Measurements from ENCODE around the gene CDRT15. TPM values are rescaled to one million over a fixed set of nuclear protein-coding genes. Genes with fewer than 3 reads are reported as not detected.
A peak's percentile ranks its signal among the peaks of the same experiment; 100 is the strongest.
"Not testable (repeated sequence)": the region's sequence is repeated elsewhere in the genome, so short reads cannot be mapped to it uniquely, and the experiment has no call there.

Gene CDRT15
- polyA plus RNA-seq (2013): 0.25 TPM

DNA sequence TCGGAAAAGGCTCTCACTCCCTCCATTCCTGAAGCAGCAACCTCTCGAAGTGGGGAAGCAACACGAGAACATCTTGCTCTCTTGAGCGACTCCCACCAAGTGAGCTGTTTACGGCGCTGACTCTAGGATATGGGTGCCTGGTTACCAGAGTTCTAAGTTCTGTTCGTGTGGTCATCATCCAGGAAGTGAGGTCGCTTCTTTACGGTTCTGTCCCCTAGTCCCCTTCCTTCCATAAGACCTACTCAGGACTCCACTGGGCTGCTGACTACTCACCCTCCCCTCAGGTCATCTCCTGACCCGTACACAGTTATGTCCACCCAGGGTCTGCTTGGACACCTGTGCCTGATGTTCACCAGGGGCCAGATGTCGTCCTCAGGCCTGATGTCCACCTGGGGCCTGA, at the start of gene CDRT15:
Gene CDRT15, minus strand, starts transcription at position 101 of the 400 bp plus-strand sequence. Its CDS starts 29 bp downstream, at position 72.
- H3K4me1 ChIP-seq (ENCODE audit: control extremely low read depth in 1 of 4, control insufficient read depth in 4 of 4, insufficient read depth in 4 of 4, low read length in 3 of 4); CTCF ChIA-PET; H3K27ac ChIP-seq (ENCODE audit: insufficient read depth in 1 of 2, low read depth in 1 of 2, low read length in 2 of 2, poor library complexity in 1 of 2, severe bottlenecking in 2 of 2); H3K4me3 ChIP-seq (ENCODE audit: control insufficient read depth in 1 of 7, extremely low read depth in 1 of 7, insufficient read depth in 4 of 7, low read depth in 2 of 7, low read length in 6 of 7); H3K9me3 ChIP-seq (ENCODE audit: control extremely low read depth in 1 of 5, control insufficient read depth in 4 of 5, insufficient read depth in 2 of 5, low read depth in 1 of 5, low read length in 4 of 5); POLR2A ChIA-PET; H3K27me3 ChIP-seq (replicated peaks in 2 of 5; ENCODE audit: control insufficient read depth in 4 of 5, insufficient read depth in 5 of 5, low read length in 4 of 5); DNase-seq; H3K36me3 ChIP-seq (ENCODE audit: control insufficient read depth in 4 of 4, insufficient read depth in 4 of 4, low read length in 3 of 4): not testable (repeated sequence)
- WGBS (ENCODE audit: insufficient coverage): 89% methylated on average over 8 of the region's 11 CpGs

DNA sequence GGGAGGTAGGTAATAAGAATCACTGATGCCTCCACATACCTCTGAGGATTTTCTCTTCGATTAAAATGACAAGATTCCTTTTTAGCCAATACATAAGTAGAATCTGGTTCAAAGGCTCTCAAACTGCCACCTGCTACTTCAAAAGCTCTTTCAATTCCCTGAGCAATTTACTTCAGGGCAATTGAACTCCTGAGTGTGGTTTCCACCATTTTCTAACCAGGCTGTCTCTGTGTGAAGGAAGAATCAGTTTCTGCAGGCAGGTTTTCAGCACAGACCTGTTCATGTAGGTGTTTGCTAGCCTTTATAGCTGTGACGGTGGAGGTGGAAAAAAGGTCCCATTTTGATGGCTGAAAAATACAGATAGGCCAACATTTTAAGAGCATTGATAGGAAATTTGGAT, 46.1 kb upstream of the CDRT15 start:
- ChIA-PET POLR2A (no interaction called here), CTCF (no interaction called here)
- H3K4me3 ChIP-seq (ENCODE audit: control insufficient read depth in 1 of 7, extremely low read depth in 1 of 7, insufficient read depth in 4 of 7, low read depth in 2 of 7, low read length in 6 of 7): no peak overlapping the region

DNA sequence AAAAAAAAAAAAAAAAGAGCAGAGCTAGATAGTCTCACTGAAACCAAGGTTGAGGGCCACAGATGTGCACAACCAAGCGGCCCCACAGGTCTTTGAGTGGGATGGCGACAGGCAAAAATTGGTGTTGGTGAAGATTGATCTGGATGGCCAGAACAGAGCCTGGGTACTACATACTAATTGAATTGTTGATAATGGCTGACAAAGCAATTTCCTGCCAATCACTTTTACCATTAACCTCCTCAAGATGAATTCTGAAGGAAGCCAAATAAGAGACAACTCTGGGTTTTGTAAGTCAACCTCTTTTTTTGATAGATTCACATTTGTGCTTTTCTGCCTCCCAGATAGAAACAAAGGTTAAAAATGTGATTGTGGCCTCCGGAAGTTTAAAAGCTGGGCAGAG, 44.9 kb upstream of the CDRT15 start:
- Histone ChIP-seq H3K36me3 (ENCODE audit: control insufficient read depth in 4 of 4, insufficient read depth in 4 of 4, low read length in 3 of 4) (no peaks in the 10 kb centered on the region), H3K9me3 (ENCODE audit: control extremely low read depth in 1 of 5, control insufficient read depth in 4 of 5, insufficient read depth in 2 of 5, low read depth in 1 of 5, low read length in 4 of 5) (peaks cover 0 to 1% (median 0%) of the 10 kb centered on the region in 5 experiments), H3K4me1 (ENCODE audit: control extremely low read depth in 1 of 4, control insufficient read depth in 4 of 4, insufficient read depth in 4 of 4, low read length in 3 of 4) (no peaks in the 10 kb centered on the region), H3K27ac (ENCODE audit: insufficient read depth in 1 of 2, low read depth in 1 of 2, low read length in 2 of 2, poor library complexity in 1 of 2, severe bottlenecking in 2 of 2) (no peak overlapping the region), H3K4me3 (ENCODE audit: control insufficient read depth in 1 of 7, extremely low read depth in 1 of 7, insufficient read depth in 4 of 7, low read depth in 2 of 7, low read length in 6 of 7) (no peak overlapping the region), H3K27me3 (replicated peaks in 2 of 5; ENCODE audit: control insufficient read depth in 4 of 5, insufficient read depth in 5 of 5, low read length in 4 of 5) (no peaks in the 10 kb centered on the region)
- ChIA-PET CTCF (no interaction called here), POLR2A (no interaction called here)
- WGBS (ENCODE audit: insufficient coverage): 40% methylated on average over 1 of the region's 3 CpGs
- no peak for DNase-seq

More for the DNA sequence above, 46.1 kb upstream of the CDRT15 start:
- H3K27ac ChIP-seq (ENCODE audit: insufficient read depth in 1 of 2, low read depth in 1 of 2, low read length in 2 of 2, poor library complexity in 1 of 2, severe bottlenecking in 2 of 2): no peak overlapping the region
- no CpG with 5 or more reads among the region's 2 CpGs for WGBS (ENCODE audit: insufficient coverage)
- H3K27me3 ChIP-seq (replicated peaks in 2 of 5; ENCODE audit: control insufficient read depth in 4 of 5, insufficient read depth in 5 of 5, low read length in 4 of 5): no peaks in the 10 kb centered on the region
- no peaks in the 10 kb centered on the region for H3K4me1 ChIP-seq (ENCODE audit: control extremely low read depth in 1 of 4, control insufficient read depth in 4 of 4, insufficient read depth in 4 of 4, low read length in 3 of 4)
- DNase-seq: no peak
- no peaks in the 10 kb centered on the region for H3K9me3 ChIP-seq (ENCODE audit: control extremely low read depth in 1 of 5, control insufficient read depth in 4 of 5, insufficient read depth in 2 of 5, low read depth in 1 of 5, low read length in 4 of 5)
- no peaks in the 10 kb centered on the region for H3K36me3 ChIP-seq (ENCODE audit: control insufficient read depth in 4 of 4, insufficient read depth in 4 of 4, low read length in 3 of 4)

DNA sequence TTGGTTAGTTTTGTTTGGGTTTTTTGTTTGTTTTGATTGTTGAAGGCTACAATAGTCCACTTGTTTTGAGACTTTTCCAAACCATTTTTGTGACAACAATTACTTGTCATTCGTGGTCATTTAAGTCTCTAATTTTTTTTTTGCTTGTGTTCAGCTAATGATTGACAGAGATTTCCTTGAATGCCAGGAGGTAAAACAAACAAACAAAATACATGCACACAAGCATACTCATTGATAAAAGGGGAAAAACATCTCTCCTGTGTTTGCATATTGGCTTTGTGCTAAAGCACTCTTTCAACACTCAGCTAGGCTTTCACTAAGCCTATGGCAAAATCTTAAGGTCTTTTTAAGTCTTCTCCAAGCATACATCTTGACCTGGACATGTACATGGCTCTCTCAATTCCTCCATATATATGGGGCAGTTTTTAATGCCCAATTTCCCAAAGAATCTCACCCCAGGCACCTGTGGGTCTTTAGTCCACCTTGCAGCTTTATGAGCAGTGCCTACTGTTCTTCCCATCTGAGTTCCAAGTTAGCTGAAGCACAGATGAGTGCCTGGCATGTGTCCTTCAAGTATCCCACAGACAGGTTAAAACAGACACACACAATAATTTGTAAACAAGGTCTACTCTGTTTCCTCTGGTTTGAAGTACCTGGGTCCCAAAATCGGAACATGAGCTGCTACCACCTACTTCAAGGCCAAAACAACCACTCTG, 40.0 kb upstream of the CDRT15 start:
- DNase-seq: no peak
- Histone ChIP-seq H3K4me1 (ENCODE audit: control extremely low read depth in 1 of 4, control insufficient read depth in 4 of 4, insufficient read depth in 4 of 4, low read length in 3 of 4) (no peaks in the 10 kb centered on the region), H3K36me3 (ENCODE audit: control insufficient read depth in 4 of 4, insufficient read depth in 4 of 4, low read length in 3 of 4) (no peaks in the 10 kb centered on the region), H3K4me3 (ENCODE audit: control insufficient read depth in 1 of 7, extremely low read depth in 1 of 7, insufficient read depth in 4 of 7, low read depth in 2 of 7, low read length in 6 of 7) (no peak overlapping the region), H3K27me3 (replicated peaks in 2 of 5; ENCODE audit: control insufficient read depth in 4 of 5, insufficient read depth in 5 of 5, low read length in 4 of 5) (no peaks in the 10 kb centered on the region), H3K9me3 (ENCODE audit: control extremely low read depth in 1 of 5, control insufficient read depth in 4 of 5, insufficient read depth in 2 of 5, low read depth in 1 of 5, low read length in 4 of 5) (peaks cover 0 to 7% (median 0%) of the 10 kb centered on the region in 5 experiments), H3K27ac (ENCODE audit: insufficient read depth in 1 of 2, low read depth in 1 of 2, low read length in 2 of 2, poor library complexity in 1 of 2, severe bottlenecking in 2 of 2) (no peak overlapping the region)
- WGBS (ENCODE audit: insufficient coverage): 100% methylated on average over 1 of the region's 2 CpGs
- ChIA-PET POLR2A (no interaction called here), CTCF (no interaction called here)

DNA sequence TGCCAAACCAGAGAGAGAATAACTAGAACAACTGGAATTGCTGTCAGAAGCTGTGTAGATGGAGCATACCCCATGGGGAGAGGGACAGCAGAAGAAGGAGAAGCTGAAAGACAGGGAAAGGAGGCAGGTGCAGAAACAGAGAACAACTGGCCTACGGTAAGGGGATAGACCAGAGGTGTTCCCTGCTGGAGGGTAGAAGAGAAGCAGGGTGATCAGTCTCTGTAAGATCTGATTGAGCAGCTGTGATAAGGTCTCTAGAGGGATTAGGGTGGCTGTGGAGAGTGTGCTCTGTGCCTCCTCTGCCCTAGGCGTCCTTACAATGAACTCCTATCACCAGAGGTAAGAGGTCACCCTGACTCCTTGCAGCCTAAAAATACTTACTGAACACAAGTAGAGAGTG, 33.8 kb upstream of the CDRT15 start:
- WGBS (ENCODE audit: insufficient coverage): 80% methylated on average over 1 of the region's 2 CpGs

DNA sequence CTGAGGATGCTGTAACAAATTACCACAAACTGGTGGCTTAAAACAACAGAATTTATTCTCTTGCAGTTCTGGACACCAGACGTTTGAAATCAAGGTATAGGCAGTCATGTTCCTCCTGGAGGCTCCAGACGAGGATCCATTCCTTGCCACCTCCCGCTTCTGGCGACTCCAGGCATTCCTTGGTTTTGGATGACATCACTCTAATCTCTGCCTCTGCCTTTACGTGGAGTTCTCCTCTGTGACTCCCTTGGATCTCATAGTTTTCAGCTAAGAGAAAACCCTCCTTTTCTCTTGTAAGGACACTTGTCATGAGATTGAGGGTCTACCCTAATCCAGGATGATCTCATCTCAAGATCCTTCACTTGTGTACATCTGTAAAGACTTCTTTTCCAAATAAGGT, 32.8 kb upstream of the CDRT15 start:
- H3K9me3 ChIP-seq (ENCODE audit: control extremely low read depth in 1 of 5, control insufficient read depth in 4 of 5, insufficient read depth in 2 of 5, low read depth in 1 of 5, low read length in 4 of 5): peaks cover 0 to 6% (median 0%) of the 10 kb centered on the region in 5 experiments
- WGBS (ENCODE audit: insufficient coverage): 94% methylated on average over 5 of the region's 5 CpGs
- H3K36me3 ChIP-seq (ENCODE audit: control insufficient read depth in 4 of 4, insufficient read depth in 4 of 4, low read length in 3 of 4): no peaks in the 10 kb centered on the region
- ChIA-PET POLR2A (no interaction called here), CTCF (no interaction called here)
- no peak for DNase-seq
- peaks cover 0 to 3% (median 0%) of the 10 kb centered on the region in 4 experiments for H3K4me1 ChIP-seq (ENCODE audit: control extremely low read depth in 1 of 4, control insufficient read depth in 4 of 4, insufficient read depth in 4 of 4, low read length in 3 of 4)
- no peak overlapping the region for H3K4me3 ChIP-seq (ENCODE audit: control insufficient read depth in 1 of 7, extremely low read depth in 1 of 7, insufficient read depth in 4 of 7, low read depth in 2 of 7, low read length in 6 of 7)
- no peak overlapping the region for H3K27ac ChIP-seq (ENCODE audit: insufficient read depth in 1 of 2, low read depth in 1 of 2, low read length in 2 of 2, poor library complexity in 1 of 2, severe bottlenecking in 2 of 2)
- no peaks in the 10 kb centered on the region for H3K27me3 ChIP-seq (replicated peaks in 2 of 5; ENCODE audit: control insufficient read depth in 4 of 5, insufficient read depth in 5 of 5, low read length in 4 of 5)

More for the DNA sequence above, 33.8 kb upstream of the CDRT15 start:
- POLR2A ChIA-PET: no interaction called here
- CTCF ChIA-PET: no interaction called here
- Histone ChIP-seq H3K27ac (ENCODE audit: insufficient read depth in 1 of 2, low read depth in 1 of 2, low read length in 2 of 2, poor library complexity in 1 of 2, severe bottlenecking in 2 of 2) (no peak overlapping the region), H3K27me3 (replicated peaks in 2 of 5; ENCODE audit: control insufficient read depth in 4 of 5, insufficient read depth in 5 of 5, low read length in 4 of 5) (no peaks in the 10 kb centered on the region), H3K4me3 (ENCODE audit: control insufficient read depth in 1 of 7, extremely low read depth in 1 of 7, insufficient read depth in 4 of 7, low read depth in 2 of 7, low read length in 6 of 7) (no peak overlapping the region), H3K4me1 (ENCODE audit: control extremely low read depth in 1 of 4, control insufficient read depth in 4 of 4, insufficient read depth in 4 of 4, low read length in 3 of 4) (peaks cover 0 to 3% (median 0%) of the 10 kb centered on the region in 4 experiments), H3K36me3 (ENCODE audit: control insufficient read depth in 4 of 4, insufficient read depth in 4 of 4, low read length in 3 of 4) (no peaks in the 10 kb centered on the region), H3K9me3 (ENCODE audit: control extremely low read depth in 1 of 5, control insufficient read depth in 4 of 5, insufficient read depth in 2 of 5, low read depth in 1 of 5, low read length in 4 of 5) (peaks cover 0 to 7% (median 0%) of the 10 kb centered on the region in 5 experiments)
- DNase-seq: no peak

DNA sequence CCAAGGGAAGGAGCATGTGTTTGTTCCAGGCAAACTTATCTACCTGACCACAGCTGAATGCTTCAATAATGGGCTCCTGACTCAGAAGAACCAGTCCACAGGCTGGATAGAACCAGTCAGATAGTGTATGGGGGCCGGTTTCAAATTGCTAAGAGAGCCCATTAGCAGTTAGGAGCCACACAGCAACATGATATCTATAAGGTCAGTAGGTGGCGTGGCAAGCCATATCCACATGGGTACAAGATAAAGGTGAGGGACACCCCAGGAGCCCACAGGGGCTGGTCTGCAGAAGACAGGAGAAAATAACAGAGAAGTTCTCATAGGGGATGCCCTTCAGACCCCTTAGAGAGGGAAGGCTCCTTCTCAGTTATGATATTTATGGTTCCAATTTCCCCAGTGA, 31.6 kb upstream of the CDRT15 start:
- peaks cover 0 to 2% (median 0%) of the 10 kb centered on the region in 5 experiments for H3K9me3 ChIP-seq (ENCODE audit: control extremely low read depth in 1 of 5, control insufficient read depth in 4 of 5, insufficient read depth in 2 of 5, low read depth in 1 of 5, low read length in 4 of 5)
- POLR2A ChIA-PET: no interaction called here
- H3K36me3 ChIP-seq (ENCODE audit: control insufficient read depth in 4 of 4, insufficient read depth in 4 of 4, low read length in 3 of 4): no peaks in the 10 kb centered on the region
- CTCF ChIA-PET: interaction anchor here (0.6 kb wide), 1 partner anchor 33 kb away, joined by 5 read pairs; the partner anchor contains the start of gene HS3ST3B1
- 100% methylated on average over 1 of the region's 2 CpGs for WGBS (ENCODE audit: insufficient coverage)
- no peaks in the 10 kb centered on the region for H3K27me3 ChIP-seq (replicated peaks in 2 of 5; ENCODE audit: control insufficient read depth in 4 of 5, insufficient read depth in 5 of 5, low read length in 4 of 5)
- H3K4me1 ChIP-seq (ENCODE audit: control extremely low read depth in 1 of 4, control insufficient read depth in 4 of 4, insufficient read depth in 4 of 4, low read length in 3 of 4): peaks cover 0 to 3% (median 0%) of the 10 kb centered on the region in 4 experiments
- DNase-seq: peak; percentile 2 to 20 (median 16)
- H3K27ac ChIP-seq (ENCODE audit: insufficient read depth in 1 of 2, low read depth in 1 of 2, low read length in 2 of 2, poor library complexity in 1 of 2, severe bottlenecking in 2 of 2): no peak overlapping the region
- no peak overlapping the region for H3K4me3 ChIP-seq (ENCODE audit: control insufficient read depth in 1 of 7, extremely low read depth in 1 of 7, insufficient read depth in 4 of 7, low read depth in 2 of 7, low read length in 6 of 7)

Measured in common myeloid progenitor, CD34-positive (primary cell).